Adipocyte (in vitro differentiated cells): ENCODE results near the gene TOGARAM1.
A peak's percentile ranks its signal among the peaks of the same experiment; 100 is the strongest.
"Not testable (repeated sequence)": the region's sequence is repeated elsewhere in the genome, so short reads cannot be mapped to it uniquely, and the experiment has no call there.

ENCODE experiments used
- DNase-seq: peaks from one replicate; pipeline ENCODE4 v3.0.0-alpha.2; 2015; ENCODE audit warnings: low read depth
- H3K27me3 ChIP-seq: replicated peaks from 2 replicates; pipeline ENCODE4 v1.7.0; 2013; ENCODE audit warnings: mild to moderate bottlenecking, low read length, moderate library complexity; ENCODE audit not compliant: control insufficient read depth, insufficient read depth
- H3K36me3 ChIP-seq: 2 replicates; pipeline ENCODE4 v1.7.0; 2013; ENCODE audit warnings: low read length, mild to moderate bottlenecking, moderate library complexity; ENCODE audit not compliant: control insufficient read depth, insufficient read depth, severe bottlenecking
- H3K4me1 ChIP-seq: 2 replicates; pipeline ENCODE4 v1.7.0; 2013; ENCODE audit warnings: mild to moderate bottlenecking, low read length, moderate library complexity; ENCODE audit not compliant: control insufficient read depth, insufficient read depth
- H3K4me3 ChIP-seq: 2 replicates; pipeline ENCODE4 v1.7.0; 2013; ENCODE audit warnings: mild to moderate bottlenecking, low read length, moderate library complexity
- H3K9ac ChIP-seq: 2 replicates; pipeline ENCODE4 v1.7.0; 2013; ENCODE audit warnings: mild to moderate bottlenecking, low read length, moderate library complexity
- H3K9me3 ChIP-seq: 2 replicates; pipeline ENCODE4 v1.7.0; 2013; ENCODE audit warnings: mild to moderate bottlenecking, low read length, moderate library complexity; ENCODE audit not compliant: control insufficient read depth

Gene TOGARAM1

DNA sequence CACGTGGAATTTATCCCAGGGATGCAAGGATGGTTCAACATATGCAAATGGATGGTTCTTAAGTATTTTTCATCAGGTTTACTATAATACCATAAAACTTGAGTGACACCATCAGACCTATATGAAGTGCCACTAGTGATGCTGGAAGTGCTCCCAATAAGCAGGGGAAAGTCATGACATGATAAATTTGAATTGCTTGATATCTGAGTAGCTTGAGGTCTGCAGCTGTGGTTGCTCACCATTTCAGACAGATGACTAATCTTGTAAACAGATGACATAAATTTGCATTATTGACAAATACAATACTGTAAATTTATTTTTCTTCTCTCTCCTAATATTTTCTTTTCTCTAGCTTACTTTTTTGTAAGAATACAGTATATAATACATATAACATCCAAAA is 108.2 kb downstream of the TOGARAM1 start:
- no peaks in the 10 kb centered on the region for H3K9me3 ChIP-seq
- H3K9ac ChIP-seq: no peak overlapping the region
- no peak for DNase-seq
- H3K4me1 ChIP-seq: no peaks in the 10 kb centered on the region
- peaks cover 16% of the 10 kb centered on the region for H3K36me3 ChIP-seq
- no peak overlapping the region for H3K4me3 ChIP-seq
- no peaks in the 10 kb centered on the region for H3K27me3 ChIP-seq

- Histone ChIP-seq H3K4me1 (no peaks in the 10 kb centered on the region), H3K27me3 (no peaks in the 10 kb centered on the region), H3K9ac (no peak overlapping the region), H3K36me3 (peaks cover 16% of the 10 kb centered on the region), H3K4me3 (no peak overlapping the region), H3K9me3 (no peaks in the 10 kb centered on the region)
- DNase-seq: no peak
Observed at GRCh38 chr14:45072126-45072525, 110.1 kb downstream of the TOGARAM1 start.

- no peak for DNase-seq
- H3K9me3 ChIP-seq: no peaks in the 10 kb centered on the region
- no peaks in the 10 kb centered on the region for H3K4me1 ChIP-seq
- no peaks in the 10 kb centered on the region for H3K27me3 ChIP-seq
- H3K36me3 ChIP-seq: peaks cover 16% of the 10 kb centered on the region
- H3K9ac ChIP-seq: no peak overlapping the region
- no peak overlapping the region for H3K4me3 ChIP-seq
Observed at GRCh38 chr14:45073231-45073879, 111.4 kb downstream of the TOGARAM1 start.

- no peak for DNase-seq
- no peaks in the 10 kb centered on the region for H3K27me3 ChIP-seq
- no peaks in the 10 kb centered on the region for H3K9me3 ChIP-seq
- peaks cover 2% of the 10 kb centered on the region for H3K4me1 ChIP-seq
- no peak overlapping the region for H3K9ac ChIP-seq
- H3K4me3 ChIP-seq: no peak overlapping the region
- peaks cover 6% of the 10 kb centered on the region for H3K36me3 ChIP-seq
Observed at GRCh38 chr14:45078323-45078722, 116.3 kb downstream of the TOGARAM1 start.

GRCh38 chr14:45080416-45080968 is 118.5 kb downstream of the TOGARAM1 start:
- not testable (repeated sequence) for H3K9ac ChIP-seq, H3K36me3 ChIP-seq, H3K4me3 ChIP-seq, H3K27me3 ChIP-seq, DNase-seq, H3K4me1 ChIP-seq, H3K9me3 ChIP-seq

- H3K36me3 ChIP-seq, H3K4me3 ChIP-seq, DNase-seq, H3K27me3 ChIP-seq, H3K9ac ChIP-seq, H3K9me3 ChIP-seq: not testable (repeated sequence)
- H3K4me1 ChIP-seq: peaks cover 15% of the 10 kb centered on the region
Observed at GRCh38 chr14:45081096-45081495, 119.1 kb downstream of the TOGARAM1 start.

DNA sequence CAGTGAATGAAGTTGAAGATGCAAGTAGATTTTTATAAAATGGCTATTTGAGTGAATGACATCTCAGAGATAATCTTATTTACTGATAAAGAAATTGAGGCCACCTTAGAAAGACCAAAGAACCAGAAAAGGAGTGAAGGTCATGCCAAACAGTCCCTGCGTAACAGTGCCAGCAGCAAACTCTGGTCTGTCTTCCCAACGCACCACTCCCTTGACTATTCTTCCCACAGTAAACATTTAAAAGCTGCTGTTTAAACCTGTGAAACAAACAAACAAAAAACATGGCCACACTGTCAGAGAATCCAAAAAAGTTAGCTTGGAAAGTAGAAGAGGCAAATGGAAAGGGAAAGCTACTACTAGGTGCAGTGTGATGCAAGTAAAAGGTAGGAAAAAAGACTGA is 120.4 kb downstream of the TOGARAM1 start:
- Histone ChIP-seq H3K27me3 (no peaks in the 10 kb centered on the region), H3K4me1 (peaks cover 28% of the 10 kb centered on the region), H3K4me3 (no peak overlapping the region), H3K9me3 (no peaks in the 10 kb centered on the region), H3K9ac (no peak overlapping the region), H3K36me3 (no peaks in the 10 kb centered on the region)
- DNase-seq: no peak

DNA sequence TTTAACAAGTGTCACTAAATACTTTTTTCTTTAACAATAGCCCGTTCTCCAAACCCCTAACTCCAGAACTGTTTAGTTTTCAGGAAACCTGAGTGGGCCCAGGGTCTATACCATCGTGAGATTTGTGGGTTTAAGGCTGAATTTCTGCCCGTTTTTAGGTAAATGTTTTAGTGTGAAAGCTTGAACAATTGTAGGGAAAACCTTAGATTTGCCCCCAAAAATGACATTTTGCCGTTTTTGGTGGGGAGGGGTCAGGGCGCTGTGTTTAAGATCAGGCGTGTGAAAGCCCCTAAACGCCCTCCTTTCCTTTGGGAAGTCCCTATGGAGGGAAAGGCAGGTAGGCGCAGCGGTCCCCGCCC is 121.6 kb downstream of the TOGARAM1 start:
- H3K4me1 ChIP-seq: peaks cover 35% of the 10 kb centered on the region
- H3K9me3 ChIP-seq: no peaks in the 10 kb centered on the region
- H3K36me3 ChIP-seq: no peaks in the 10 kb centered on the region
- peak overlapping the region; percentile 89 for H3K9ac ChIP-seq
- peak overlapping the region; percentile 97 for H3K4me3 ChIP-seq
- H3K27me3 ChIP-seq: no peaks in the 10 kb centered on the region
- no peak for DNase-seq

DNA sequence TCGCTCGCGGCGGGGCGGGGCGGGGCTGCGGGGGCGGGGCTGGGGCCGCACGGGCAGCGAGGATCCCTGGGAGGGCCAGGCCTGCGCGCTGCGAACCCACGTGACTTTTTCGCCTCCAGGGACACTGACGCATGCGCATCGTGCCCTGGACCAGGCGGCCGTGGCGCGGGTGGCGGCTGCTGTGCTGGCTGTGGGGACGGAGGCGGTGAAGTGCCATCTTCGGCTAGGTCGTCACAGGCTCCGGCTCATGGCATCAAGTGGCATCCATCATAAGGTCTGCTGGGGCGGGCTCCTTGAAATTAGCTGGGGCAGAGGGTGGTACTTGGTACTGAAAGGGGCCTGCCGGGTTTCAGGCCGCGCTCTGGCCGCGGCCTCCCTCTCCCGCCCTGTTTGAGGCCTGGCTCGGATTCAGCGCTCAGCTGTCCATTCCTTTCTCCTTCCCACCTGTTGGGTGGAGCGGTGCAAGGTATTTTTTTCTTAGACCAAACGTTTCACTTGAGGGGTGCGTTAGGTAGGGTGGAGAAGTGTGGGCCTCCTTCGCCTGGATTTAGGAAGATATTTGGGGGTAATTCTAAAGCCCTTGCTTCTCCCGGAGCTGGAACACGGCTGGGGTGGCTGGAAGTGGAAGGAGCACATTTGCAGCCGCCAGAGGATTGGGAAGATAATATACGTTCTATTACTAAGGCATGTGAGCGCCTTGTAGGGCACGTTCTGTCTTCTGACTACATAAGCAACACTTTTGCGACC is 122.2 kb downstream of the TOGARAM1 start, which contains the start of gene PRPF39:
Gene PRPF39 (plus strand): TSS at position 141 of the 747 bp plus-strand sequence. CDS start 11,124 bp downstream, outside the sequence.
- Histone ChIP-seq H3K4me1 (peaks cover 38% of the 10 kb centered on the region), H3K36me3 (no peaks in the 10 kb centered on the region)

GRCh38 chr14:45084946-45085346 is 123.0 kb downstream of the TOGARAM1 start:
- Histone ChIP-seq H3K4me1 (peaks cover 45% of the 10 kb centered on the region), H3K36me3 (no peaks in the 10 kb centered on the region), H3K4me3 (peak overlapping the region; percentile 97), H3K9ac (peak overlapping the region; percentile 96), H3K27me3 (no peaks in the 10 kb centered on the region), H3K9me3 (no peaks in the 10 kb centered on the region)
- peak; percentile 54 for DNase-seq

More for the DNA sequence above, 122.2 kb downstream of the TOGARAM1 start, which contains the start of gene PRPF39:
- H3K9me3 ChIP-seq: no peaks in the 10 kb centered on the region
- H3K9ac ChIP-seq: peak within 1 kb of the TSS; percentile 96
- DNase-seq: peak; percentile 98
- H3K4me3 ChIP-seq: peak within 1 kb of the TSS; percentile 97
- H3K27me3 ChIP-seq: no peaks in the 10 kb centered on the region

DNA sequence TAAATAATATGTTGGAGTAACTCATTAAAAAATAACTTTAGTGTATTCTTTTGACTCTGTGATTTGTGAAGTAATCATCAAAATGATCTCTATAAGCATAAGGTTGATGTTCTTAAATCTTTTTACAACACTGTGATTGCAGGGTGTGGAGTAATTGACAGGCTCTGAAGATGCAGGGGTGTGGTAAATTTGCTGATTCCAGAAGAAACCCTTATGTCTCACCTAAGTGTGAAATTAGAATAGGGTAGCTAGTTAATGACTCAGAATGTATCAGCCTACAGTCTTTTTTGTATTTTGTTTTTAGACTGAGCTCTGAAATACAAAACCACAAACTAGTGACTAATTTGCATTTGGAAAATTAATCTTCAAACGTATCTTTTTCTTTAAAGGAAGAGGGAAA is 127.8 kb downstream of the TOGARAM1 start:
- H3K27me3 ChIP-seq: no peaks in the 10 kb centered on the region
- peak; percentile 15 for DNase-seq
- H3K9me3 ChIP-seq: no peaks in the 10 kb centered on the region
- H3K4me1 ChIP-seq: peaks cover 54% of the 10 kb centered on the region
- peaks cover 6% of the 10 kb centered on the region for H3K36me3 ChIP-seq
- no peak overlapping the region for H3K4me3 ChIP-seq
- H3K9ac ChIP-seq: no peak overlapping the region
